ENCODE measurements around the gene LKAAEAR1.

Gene LKAAEAR1

DNA sequence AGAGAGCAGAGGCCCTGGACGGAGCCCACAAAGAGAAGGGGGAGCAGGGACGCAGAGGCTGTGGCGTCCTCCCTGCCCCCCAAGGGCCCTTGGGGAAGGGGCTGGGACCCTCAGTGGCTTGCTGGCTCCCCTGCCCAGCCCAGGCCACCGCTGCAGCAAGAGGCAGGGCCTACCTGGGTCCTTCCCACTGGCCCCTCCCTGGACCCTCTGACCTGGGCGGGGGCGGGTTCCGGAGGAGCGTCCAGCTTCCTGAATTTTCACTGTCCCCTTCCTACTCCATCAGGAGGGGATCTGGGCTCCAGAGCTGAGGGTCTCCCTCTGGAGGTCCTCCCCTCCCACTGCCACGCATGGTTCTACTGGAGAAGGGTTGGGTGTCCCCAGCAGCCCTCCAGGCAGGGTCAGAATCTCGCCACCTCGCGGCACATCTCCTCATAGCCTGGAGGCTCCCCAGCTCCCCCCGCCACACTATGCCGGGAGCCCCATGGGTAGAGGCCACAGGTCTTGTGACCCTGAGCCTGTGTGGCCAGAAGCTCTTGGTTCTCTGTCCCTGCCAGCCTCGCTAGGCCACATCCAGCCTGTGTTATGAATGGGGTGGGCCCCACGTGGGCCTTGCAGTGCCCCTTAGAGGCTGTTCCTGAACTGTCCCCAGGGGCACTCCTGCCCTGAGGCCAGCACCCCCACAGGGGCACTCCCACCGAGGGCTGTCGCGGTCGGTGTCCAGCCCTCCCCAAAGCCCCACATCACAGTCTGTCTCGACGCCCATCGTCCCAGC is 33.8 kb downstream of the LKAAEAR1 start:
- no peak for DNase-seq (ENCODE audit: low read depth in 2 of 2)

GRCh38 chr20:64049878-64050260 is 34.3 kb downstream of the LKAAEAR1 start:
- no peak for DNase-seq (ENCODE audit: low read depth in 2 of 2)

GRCh38 chr20:64049060-64049877 is 34.9 kb downstream of the LKAAEAR1 start, which contains the start of gene SOX18:
TSS of gene SOX18 (minus strand) at chr20:64049639. CDS start at chr20:64049516, 123 bp downstream.
- DNase-seq (ENCODE audit: low read depth in 2 of 2): no peak

- no peak for DNase-seq (ENCODE audit: low read depth in 2 of 2)
These were observed 35.7 kb downstream of the LKAAEAR1 start for GRCh38 chr20:64048402-64049044.

DNA sequence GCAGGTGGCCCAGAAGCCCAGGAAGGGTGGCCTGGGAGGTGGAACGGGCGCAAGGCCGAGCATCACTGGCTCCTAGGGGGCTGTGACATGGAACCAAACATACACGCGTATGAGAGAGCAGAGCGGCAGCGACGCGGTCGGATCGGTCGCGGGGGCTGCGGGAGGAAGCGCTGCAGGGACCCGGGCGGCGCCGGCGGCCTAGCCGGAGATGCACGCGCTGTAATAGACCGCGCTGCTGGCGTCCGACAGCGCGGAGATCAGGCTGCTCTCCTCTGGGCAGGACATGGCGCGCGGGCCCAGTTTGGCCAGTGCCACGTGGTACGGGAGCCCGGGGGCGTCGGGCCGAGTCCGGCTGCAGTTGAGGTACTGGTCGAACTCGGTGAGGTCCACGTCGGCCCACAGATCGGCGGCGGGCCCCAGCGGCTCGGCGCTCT is 36.2 kb downstream of the LKAAEAR1 start:
- no peak for DNase-seq (ENCODE audit: low read depth in 2 of 2)

- DNase-seq (ENCODE audit: low read depth in 2 of 2): no peak
These were observed 37.2 kb downstream of the LKAAEAR1 start for GRCh38 chr20:64047046-64047389.

DNA sequence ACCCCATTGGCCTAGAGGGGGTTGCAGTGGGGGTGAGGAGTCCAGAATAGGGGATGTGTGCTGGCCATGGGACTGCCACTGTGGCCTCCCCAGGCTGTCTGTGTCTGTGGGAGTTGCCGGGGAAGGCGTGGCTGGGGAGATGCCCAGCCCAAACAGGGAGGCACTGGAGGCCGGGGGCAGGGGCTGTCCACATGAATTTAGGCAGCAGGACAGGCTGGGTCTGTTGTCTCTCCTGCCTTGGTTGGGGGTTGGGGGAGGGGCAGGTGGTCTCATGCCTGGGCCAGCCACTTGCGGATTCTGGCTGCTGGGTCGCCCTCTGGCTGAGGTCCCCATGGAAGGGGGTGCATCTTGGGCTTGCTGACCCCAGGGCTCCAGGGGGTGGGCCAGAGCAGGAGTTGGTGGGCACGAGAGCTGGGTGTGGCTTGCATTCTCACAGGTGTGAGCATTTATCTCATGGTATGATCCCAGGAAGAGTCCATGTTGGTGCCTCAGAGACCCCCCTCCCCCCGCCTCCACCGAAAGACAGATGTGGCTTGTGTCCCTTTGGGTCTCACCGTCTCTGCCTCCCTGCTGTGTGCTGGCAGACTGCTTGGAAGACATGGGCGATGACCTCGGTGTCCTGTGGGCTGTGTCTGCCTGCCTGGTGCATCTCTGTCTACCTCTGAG is 38.7 kb downstream of the LKAAEAR1 start:
- no peak for DNase-seq (ENCODE audit: low read depth in 2 of 2)

- DNase-seq (ENCODE audit: low read depth in 2 of 2): no peak
These were observed 39.5 kb downstream of the LKAAEAR1 start for GRCh38 chr20:64044484-64045247.

DNA sequence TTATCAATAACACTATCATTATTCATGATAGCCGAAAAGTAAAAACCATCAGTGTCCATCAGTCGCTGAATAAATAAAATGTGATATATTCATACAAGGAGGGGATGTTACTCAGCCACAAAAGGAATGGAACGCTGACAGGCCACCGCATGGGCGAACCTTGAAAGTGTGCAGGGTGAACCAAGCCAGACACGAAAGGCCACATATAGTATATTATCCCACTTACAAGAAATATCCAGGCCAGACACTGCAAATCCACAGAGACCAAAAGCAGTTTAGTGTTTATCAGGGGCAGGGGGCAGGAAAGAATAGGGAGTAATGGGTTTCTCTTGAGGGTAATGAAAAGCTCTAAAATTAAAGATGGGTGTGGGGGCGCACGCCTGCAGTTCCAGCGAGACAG is 40.4 kb downstream of the LKAAEAR1 start:
- DNase-seq (ENCODE audit: low read depth in 2 of 2): no peak

DNA sequence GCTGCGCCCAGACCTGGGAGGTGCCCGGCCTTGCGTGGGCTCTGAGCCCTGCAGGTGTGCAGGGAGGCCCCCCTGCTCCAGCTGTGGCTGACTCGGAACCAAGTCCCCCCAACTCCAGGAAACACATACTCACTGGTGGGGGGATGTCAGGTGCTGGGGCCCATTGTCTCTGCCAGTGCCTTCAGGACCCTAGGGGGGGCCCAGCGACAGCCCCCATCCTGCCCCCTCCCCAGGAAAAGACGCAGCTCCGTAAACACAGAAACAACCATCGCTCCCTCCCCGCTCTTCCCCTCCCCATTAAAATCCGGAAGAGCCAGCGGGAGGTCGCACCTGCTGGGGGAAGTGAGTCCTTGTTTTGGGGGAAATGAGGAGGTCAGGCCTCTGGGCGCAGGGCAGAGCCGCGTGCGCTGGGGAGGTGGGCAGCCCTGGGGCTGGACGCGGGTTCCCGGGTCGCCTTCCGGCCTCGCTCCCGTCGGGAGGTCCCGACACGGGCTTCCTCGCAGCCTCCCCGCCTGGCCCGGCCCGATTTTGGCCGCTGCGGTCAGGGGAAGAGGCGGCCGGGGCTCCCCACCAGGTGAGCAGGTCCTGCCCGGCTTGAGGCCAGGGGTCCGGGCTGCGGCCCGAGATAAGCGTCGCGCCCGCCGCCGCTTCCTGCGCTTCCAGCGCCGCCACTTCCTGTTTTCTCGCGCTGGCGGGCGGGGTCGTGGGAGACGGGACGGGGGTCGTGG is 42.0 kb downstream of the LKAAEAR1 start:
- DNase-seq (ENCODE audit: low read depth in 2 of 2): no peak

DNA sequence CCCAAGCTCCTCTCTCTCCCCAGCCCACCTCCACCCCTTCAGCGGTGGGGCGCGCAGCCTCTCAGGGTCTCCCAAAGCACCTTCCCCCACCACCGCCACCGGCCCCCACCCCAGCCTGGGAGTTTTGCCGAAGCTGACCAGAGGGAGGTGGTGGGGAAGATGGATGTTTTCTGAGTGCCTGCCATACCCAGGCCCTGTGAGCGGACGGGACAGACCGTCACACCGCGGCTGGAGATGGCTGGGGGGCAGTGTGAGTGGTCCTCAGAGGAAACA is 42.5 kb downstream of the LKAAEAR1 start:
- DNase-seq (ENCODE audit: low read depth in 2 of 2): no peak

GRCh38 chr20:64041040-64041780 is 43.0 kb downstream of the LKAAEAR1 start:
- DNase-seq (ENCODE audit: low read depth in 2 of 2): no peak

DNA sequence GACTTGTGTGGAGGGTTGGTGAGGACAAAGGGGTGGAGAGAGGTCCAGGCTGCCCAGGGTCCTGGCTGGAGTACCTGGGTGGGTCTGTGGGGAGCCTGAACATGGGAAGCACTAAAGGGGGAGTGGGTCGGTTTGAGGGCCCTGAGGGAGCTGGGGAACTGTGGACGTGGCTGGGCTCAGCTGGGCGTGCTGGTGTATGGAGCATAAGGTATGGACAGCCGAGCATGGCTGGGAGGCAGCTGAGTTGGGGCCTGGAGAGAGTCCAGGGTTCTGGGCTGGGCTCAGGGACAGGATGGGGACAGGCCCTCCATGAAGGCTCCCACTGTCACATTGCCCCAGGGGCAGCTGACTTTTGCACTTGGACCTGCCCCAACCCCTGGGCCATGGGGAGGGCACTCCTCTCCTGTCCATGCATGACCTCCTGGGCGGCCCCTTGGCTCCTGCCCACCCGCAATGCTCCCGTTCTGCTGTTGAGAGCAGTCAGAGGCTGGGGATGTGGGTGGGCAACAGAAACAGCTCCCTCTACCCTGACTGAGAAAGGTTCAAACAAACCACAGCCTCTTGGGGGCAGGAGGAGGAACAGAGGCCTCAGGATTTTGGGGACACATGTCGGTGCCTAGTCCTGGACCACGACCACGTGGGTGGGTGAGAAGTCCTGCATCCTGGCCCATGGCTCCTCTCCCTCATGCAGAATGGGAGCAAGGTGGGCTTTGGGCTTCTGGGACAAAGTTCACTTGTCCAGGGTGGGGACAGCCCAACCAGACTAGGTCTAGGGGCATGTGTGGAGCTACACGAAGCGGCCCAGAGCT is 43.8 kb downstream of the LKAAEAR1 start:
- no peak for DNase-seq (ENCODE audit: low read depth in 2 of 2)

- no peak for DNase-seq (ENCODE audit: low read depth in 2 of 2)
These were observed 44.7 kb downstream of the LKAAEAR1 start for GRCh38 chr20:64039293-64040160.

- DNase-seq (ENCODE audit: low read depth in 2 of 2): peak; percentile 58 to 66
These were observed 45.5 kb downstream of the LKAAEAR1 start for GRCh38 chr20:64038565-64039292.

- DNase-seq (ENCODE audit: low read depth in 2 of 2): no peak
These were observed 46.0 kb downstream of the LKAAEAR1 start for GRCh38 chr20:64038224-64038564.

- no peak for DNase-seq (ENCODE audit: low read depth in 2 of 2)
These were observed 46.5 kb downstream of the LKAAEAR1 start for GRCh38 chr20:64037498-64038213.

Data from activated CD4-positive, alpha-beta T cell treated with anti-CD3 and anti-CD28 coated beads for 24 hours (primary cell).